Tibial nerve (tissue), 4 donors: ENCODE data around the gene RYR3. TPM values are rescaled to one million over a fixed set of nuclear protein-coding genes. Genes with fewer than 3 reads are reported as not detected.

ENCODE experiments used
- DNase-seq, 2 donors: peaks; one replicate each; pipeline ENCODE4 v3.0.0-alpha.2; 2019; ENCODE audit warnings: low spot score in 2 of 2
- H3K27ac ChIP-seq, 4 donors: fragments of 200-600 bp; sonication (generic) in 3 of 4; one replicate each; pipeline ENCODE4 v1.5.1; 2017 to 2019; ENCODE audit warnings: mild to moderate bottlenecking in 1 of 4
- H3K27me3 ChIP-seq, 2 donors: fragments of 200-600 bp; sonication (generic) in 1 of 2; one replicate each; pipeline versions ENCODE4 v1.5.1 to v1.6.0; 2017 to 2019
- H3K36me3 ChIP-seq, 3 donors: fragments of 200-600 bp; sonication (generic); one replicate each; pipeline ENCODE4 v1.5.1; 2018 to 2019
- H3K4me1 ChIP-seq, 4 donors: fragments of 200-600 bp; sonication (generic) in 3 of 4; one replicate each; pipeline ENCODE4 v1.5.1; 2017 to 2019
- H3K4me3 ChIP-seq, 4 donors: fragments of 200-600 bp; sonication (generic) in 3 of 4; one replicate each; pipeline ENCODE4 v1.5.1; 2017 to 2019; ENCODE audit warnings: mild to moderate bottlenecking in 1 of 4, moderate library complexity in 1 of 4
- H3K9me3 ChIP-seq, 4 donors: fragments of 200-600 bp; sonication (generic) in 3 of 4; one replicate each; pipeline ENCODE4 v1.5.1; 2017 to 2019
- EP300 ChIP-seq, 2 donors: sonication (generic); formaldehyde crosslinking; IDR thresholded peaks; one replicate each; pipeline ENCODE4 v1.6.1; 2017; ENCODE audit warnings: antibody characterized with exemption in 2 of 2, mild to moderate bottlenecking in 1 of 2
- POLR2A ChIP-seq, 2 donors: fragments of 450-650 bp; IDR thresholded peaks; one replicate each; pipeline ENCODE4 v1.6.1; 2017; ENCODE audit warnings: antibody characterized with exemption in 2 of 2, mild to moderate bottlenecking in 2 of 2, moderate library complexity in 2 of 2
- WGBS, 2 donors: methylation state at CpG; one replicate each; pipeline ENCODE4 v1.1.5; 2018; 5-methylcytosine and 5-hydroxymethylcytosine counted together
- total RNA-seq, 4 donors: library from RNA; depleted of rRNA; stranded (reverse); fragments of >200 nt; gene quantifications; one replicate each; pipeline ENCODE4 v1.1.0, GENCODE V29; 2016
- TF ChIP-seq, protein P1 (sequence below), 5 experiments: fragments of 200-600 bp in 3 of 5; fragments of 450-650 bp in 2 of 5; sonication (generic) in 3 of 5; IDR thresholded peaks; one replicate each; pipeline ENCODE4 v1.5.1; 2016 to 2019; ENCODE audit warnings: antibody characterized with exemption in 5 of 5, mild to moderate bottlenecking in 3 of 5, moderate library complexity in 2 of 5

The RYR3 gene
- total RNA-seq, 4 donors from 2014 or later, result 1.2 to 7.0 (median 5.4) TPM

DNA sequence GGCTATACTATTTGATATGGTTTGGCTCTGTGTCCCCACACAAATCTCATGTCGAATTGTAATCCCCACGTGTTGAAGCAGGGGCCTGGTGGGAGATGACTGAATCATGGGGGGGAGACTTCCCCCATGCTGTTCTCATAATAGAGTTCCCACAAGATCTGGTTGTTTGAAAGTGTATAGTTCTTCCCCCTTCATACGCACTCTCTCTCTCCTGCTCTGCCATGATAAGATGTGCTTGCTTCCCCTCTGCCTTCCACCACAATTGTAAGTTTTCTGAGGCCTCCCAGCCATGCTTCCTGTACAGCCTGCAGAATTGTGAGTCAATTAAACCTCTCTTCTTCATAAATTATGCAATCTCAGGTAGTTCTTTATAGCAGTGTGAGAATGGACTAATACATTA is 367.4 kb downstream of the RYR3 start:
- no peak overlapping the region for H3K27ac ChIP-seq
- TF ChIP-seq, protein P1, sequence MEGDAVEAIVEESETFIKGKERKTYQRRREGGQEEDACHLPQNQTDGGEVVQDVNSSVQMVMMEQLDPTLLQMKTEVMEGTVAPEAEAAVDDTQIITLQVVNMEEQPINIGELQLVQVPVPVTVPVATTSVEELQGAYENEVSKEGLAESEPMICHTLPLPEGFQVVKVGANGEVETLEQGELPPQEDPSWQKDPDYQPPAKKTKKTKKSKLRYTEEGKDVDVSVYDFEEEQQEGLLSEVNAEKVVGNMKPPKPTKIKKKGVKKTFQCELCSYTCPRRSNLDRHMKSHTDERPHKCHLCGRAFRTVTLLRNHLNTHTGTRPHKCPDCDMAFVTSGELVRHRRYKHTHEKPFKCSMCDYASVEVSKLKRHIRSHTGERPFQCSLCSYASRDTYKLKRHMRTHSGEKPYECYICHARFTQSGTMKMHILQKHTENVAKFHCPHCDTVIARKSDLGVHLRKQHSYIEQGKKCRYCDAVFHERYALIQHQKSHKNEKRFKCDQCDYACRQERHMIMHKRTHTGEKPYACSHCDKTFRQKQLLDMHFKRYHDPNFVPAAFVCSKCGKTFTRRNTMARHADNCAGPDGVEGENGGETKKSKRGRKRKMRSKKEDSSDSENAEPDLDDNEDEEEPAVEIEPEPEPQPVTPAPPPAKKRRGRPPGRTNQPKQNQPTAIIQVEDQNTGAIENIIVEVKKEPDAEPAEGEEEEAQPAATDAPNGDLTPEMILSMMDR (IDR thresholded peaks at IDR 0.05), result no peak
- TF ChIP-seq EP300 (IDR thresholded peaks at IDR 0.05) (no peak), POLR2A (IDR thresholded peaks at IDR 0.05) (no peak)
- no peaks in the 10 kb centered on the region for H3K27me3 ChIP-seq
- DNase-seq, result no peak
- WGBS, 2 donors, result 56 to 62% methylated on average over 3 of the region's 3 CpGs
- no peaks in the 10 kb centered on the region for H3K4me1 ChIP-seq
- no peaks in the 10 kb centered on the region for H3K36me3 ChIP-seq
- no peaks in the 10 kb centered on the region for H3K9me3 ChIP-seq
- no peak overlapping the region for H3K4me3 ChIP-seq

DNA sequence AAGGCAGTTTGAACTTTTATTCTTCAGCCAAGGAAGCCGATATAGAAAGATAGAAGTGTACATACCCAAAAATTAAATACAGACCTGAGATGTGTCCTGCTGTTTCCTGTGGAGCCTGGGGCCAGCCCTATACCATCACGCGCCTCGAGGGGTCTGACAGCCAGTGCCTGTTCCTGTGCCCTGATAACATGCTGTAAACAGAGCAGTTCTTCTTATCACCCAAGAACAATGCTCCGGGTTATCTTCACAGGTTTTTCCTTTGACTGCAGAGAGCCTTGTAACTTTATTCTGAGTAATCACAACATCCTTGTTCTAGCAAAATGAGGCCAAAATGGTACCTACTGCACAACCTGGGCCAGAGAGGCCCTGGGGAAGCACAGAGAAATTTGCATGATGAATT is 367.8 kb downstream of the RYR3 start:
- Histone ChIP-seq H3K27ac (no peak overlapping the region), H3K36me3 (no peaks in the 10 kb centered on the region), H3K4me1 (no peaks in the 10 kb centered on the region), H3K27me3 (no peaks in the 10 kb centered on the region), H3K4me3 (no peak overlapping the region), H3K9me3 (no peaks in the 10 kb centered on the region)
- TF ChIP-seq, protein P1 (IDR thresholded peaks at IDR 0.05), result no peak
- TF ChIP-seq POLR2A (IDR thresholded peaks at IDR 0.05) (no peak), EP300 (IDR thresholded peaks at IDR 0.05) (no peak)
- 64 to 71% methylated on average over 5 of the region's 5 CpGs for WGBS, 2 donors
- DNase-seq, result no peak

DNA sequence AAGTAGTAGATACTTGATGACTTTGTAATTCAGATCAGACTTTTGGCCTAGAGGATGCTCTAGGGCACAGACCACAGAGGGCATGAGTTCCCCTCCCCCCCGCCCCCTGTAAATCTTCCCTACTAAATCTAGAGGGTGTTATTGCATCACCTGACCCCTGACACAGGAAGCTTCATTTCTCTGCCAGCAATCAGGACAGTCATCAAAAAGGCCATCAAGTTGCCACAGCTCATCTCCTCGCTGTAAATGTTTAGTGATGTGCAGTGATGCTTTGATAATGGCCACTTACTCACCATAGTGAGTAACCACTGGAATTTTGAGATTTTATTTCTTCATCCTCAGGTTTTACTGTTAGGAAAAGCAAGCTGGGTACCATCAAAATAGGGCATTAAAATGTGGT is 368.3 kb downstream of the RYR3 start:
- H3K9me3 ChIP-seq, result no peaks in the 10 kb centered on the region
- 43 to 57% methylated on average over 2 of the region's 2 CpGs for WGBS, 2 donors
- no peak for DNase-seq
- TF ChIP-seq POLR2A (IDR thresholded peaks at IDR 0.05), result no peak
- no peak for TF ChIP-seq EP300 (IDR thresholded peaks at IDR 0.05)
- H3K27ac ChIP-seq, result no peak overlapping the region
- no peak overlapping the region for H3K4me3 ChIP-seq
- no peaks in the 10 kb centered on the region for H3K36me3 ChIP-seq
- no peaks in the 10 kb centered on the region for H3K4me1 ChIP-seq
- H3K27me3 ChIP-seq, result no peaks in the 10 kb centered on the region

DNA sequence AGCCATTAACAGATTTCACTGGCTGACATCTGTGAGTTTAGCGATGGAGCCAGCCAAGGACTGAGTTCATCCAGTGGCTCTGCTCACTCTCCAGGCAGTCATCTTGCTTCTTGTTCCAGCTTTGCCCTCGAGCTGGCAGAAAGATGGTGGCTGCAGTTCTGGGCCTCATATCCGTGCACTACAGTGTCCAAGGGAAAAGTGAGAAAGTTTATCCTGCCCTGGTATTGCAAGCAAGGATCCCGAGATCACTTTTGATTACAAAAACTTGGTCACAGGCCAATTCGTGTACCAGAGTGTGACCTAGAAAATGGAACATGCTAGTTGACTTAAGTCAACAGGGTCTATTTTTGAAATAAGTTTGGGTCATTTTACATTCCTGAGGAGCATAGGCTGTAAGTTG is 369.6 kb downstream of the RYR3 start:
- 76 to 78% methylated on average over 5 of the region's 5 CpGs for WGBS, 2 donors

DNA sequence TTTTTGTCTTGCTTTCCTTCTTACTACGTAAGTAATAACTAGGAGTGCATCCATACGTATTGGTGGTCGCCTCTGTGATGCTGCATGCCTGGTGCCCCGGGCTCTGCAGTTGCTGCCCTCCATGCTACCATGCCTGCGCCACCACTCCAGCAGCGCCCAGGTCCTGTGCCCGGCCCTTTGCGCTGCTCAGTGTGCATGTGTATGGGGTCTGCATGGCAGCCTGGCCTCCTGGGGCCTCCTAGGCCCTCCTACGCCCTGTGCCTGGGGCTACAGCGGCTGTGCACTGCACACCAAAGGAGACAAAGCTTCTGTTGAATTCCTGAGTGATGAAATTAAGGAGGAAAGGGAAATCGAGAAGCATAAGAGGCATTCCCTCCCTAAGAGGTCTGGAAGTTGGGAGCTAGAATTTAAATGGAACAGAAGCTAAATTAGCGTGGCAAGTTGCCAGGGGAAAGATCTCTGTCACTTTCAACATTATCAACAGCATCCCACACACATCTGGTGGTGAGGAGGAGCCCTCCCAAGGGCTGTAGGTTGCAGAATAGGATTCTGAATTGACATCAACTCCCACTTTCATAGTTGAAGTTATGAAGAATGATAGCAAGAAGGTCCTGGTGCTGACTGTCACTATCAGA is 382.5 kb downstream of the RYR3 start:
- no peak overlapping the region for H3K4me3 ChIP-seq

More for the DNA sequence above, 369.6 kb downstream of the RYR3 start:
- Histone ChIP-seq H3K4me1 (no peaks in the 10 kb centered on the region), H3K4me3 (no peak overlapping the region), H3K27ac (no peak overlapping the region), H3K9me3 (no peaks in the 10 kb centered on the region), H3K27me3 (no peaks in the 10 kb centered on the region), H3K36me3 (no peaks in the 10 kb centered on the region)
- TF ChIP-seq, protein P1 (IDR thresholded peaks at IDR 0.05), result no peak
- TF ChIP-seq EP300 (IDR thresholded peaks at IDR 0.05) (no peak), POLR2A (IDR thresholded peaks at IDR 0.05) (no peak)
- DNase-seq, result no peak

More for the DNA sequence above, 382.5 kb downstream of the RYR3 start:
- Histone ChIP-seq H3K27me3 (no peaks in the 10 kb centered on the region), H3K9me3 (no peaks in the 10 kb centered on the region), H3K27ac (no peak overlapping the region), H3K36me3 (no peaks in the 10 kb centered on the region), H3K4me1 (no peaks in the 10 kb centered on the region)
- no peak for DNase-seq
- TF ChIP-seq EP300 (IDR thresholded peaks at IDR 0.05), result no peak
- TF ChIP-seq POLR2A (IDR thresholded peaks at IDR 0.05), result no peak
- TF ChIP-seq, protein P1 (IDR thresholded peaks at IDR 0.05), result no peak
- WGBS, 2 donors, result 73 to 81% methylated on average over 12 of the region's 12 CpGs
